IPS-18a (cell line): ENCODE results near the gene SEMA3E.

ENCODE experiments used
- H3K27ac ChIP-seq: one replicate; pipeline ENCODE4 v1.5.1; 2013; ENCODE audit warnings: low read length
- H3K27me3 ChIP-seq: one replicate; pipeline ENCODE4 v1.6.1; 2013; ENCODE audit warnings: mild to moderate bottlenecking, low read length; ENCODE audit not compliant: control insufficient read depth, insufficient read depth
- H3K36me3 ChIP-seq: one replicate; pipeline ENCODE4 v1.6.1; 2013; ENCODE audit warnings: low read depth, low read length; ENCODE audit not compliant: control insufficient read depth
- H3K4me1 ChIP-seq: one replicate; pipeline ENCODE4 v1.6.1; 2013; ENCODE audit warnings: low read depth, low read length; ENCODE audit not compliant: control insufficient read depth
- H3K4me3 ChIP-seq: one replicate; pipeline ENCODE4 v1.5.1; 2013; ENCODE audit warnings: low read length
- H3K9ac ChIP-seq: one replicate; pipeline ENCODE4 v1.6.1; 2013; ENCODE audit warnings: mild to moderate bottlenecking, low read length, moderate library complexity
- H3K9me3 ChIP-seq: one replicate; pipeline ENCODE4 v1.6.1; 2013; ENCODE audit warnings: low read depth, low read length; ENCODE audit not compliant: control insufficient read depth

The SEMA3E gene

GRCh38 chr7:83324596-83324995 is 324.3 kb downstream of the SEMA3E start:
- H3K9me3 ChIP-seq = no peaks in the 10 kb centered on the region
- no peaks in the 10 kb centered on the region for H3K4me1 ChIP-seq
- no peak overlapping the region for H3K9ac ChIP-seq
- H3K36me3 ChIP-seq = no peaks in the 10 kb centered on the region
- H3K4me3 ChIP-seq = no peak overlapping the region
- H3K27me3 ChIP-seq = no peaks in the 10 kb centered on the region
- H3K27ac ChIP-seq = no peak overlapping the region

GRCh38 chr7:83321011-83321410 is 327.9 kb downstream of the SEMA3E start:
- no peak overlapping the region for H3K9ac ChIP-seq
- H3K9me3 ChIP-seq = no peaks in the 10 kb centered on the region
- no peaks in the 10 kb centered on the region for H3K4me1 ChIP-seq
- no peaks in the 10 kb centered on the region for H3K27me3 ChIP-seq
- H3K4me3 ChIP-seq = no peak overlapping the region
- H3K36me3 ChIP-seq = no peaks in the 10 kb centered on the region
- no peak overlapping the region for H3K27ac ChIP-seq

- Histone ChIP-seq H3K27ac (no peak overlapping the region), H3K9ac (no peak overlapping the region), H3K4me3 (no peak overlapping the region), H3K36me3 (no peaks in the 10 kb centered on the region), H3K9me3 (no peaks in the 10 kb centered on the region), H3K4me1 (no peaks in the 10 kb centered on the region), H3K27me3 (no peaks in the 10 kb centered on the region)
Measured at GRCh38 chr7:83313931-83314330, 335.0 kb downstream of the SEMA3E start.
